ENCODE results near the gene RS1.

Gene RS1

GRCh38 chrX:18649498-18649951 lies 22.4 kb downstream of the RS1 start:
- no peak for TF ChIP-seq ZFX (IDR thresholded peaks at IDR 0.05)
- no peak for TF ChIP-seq CTCF (conservative IDR thresholded peaks at IDR 0.05)

GRCh38 chrX:18647621-18648020 lies 24.3 kb downstream of the RS1 start:
- H3K27ac ChIP-seq, result no peak overlapping the region
- TF ChIP-seq CTCF (conservative IDR thresholded peaks at IDR 0.05) (no peak), ZFX (IDR thresholded peaks at IDR 0.05) (no peak)

More at GRCh38 chrX:18649498-18649951, 22.4 kb downstream of the RS1 start:
- no peak overlapping the region for H3K27ac ChIP-seq

GRCh38 chrX:18643853-18644252 lies 28.1 kb downstream of the RS1 start:
- H3K27ac ChIP-seq, result no peak overlapping the region
- no peak for TF ChIP-seq ZFX (IDR thresholded peaks at IDR 0.05)
- TF ChIP-seq CTCF (conservative IDR thresholded peaks at IDR 0.05), result no peak

GRCh38 chrX:18643243-18643642 lies 28.7 kb downstream of the RS1 start:
- H3K27ac ChIP-seq, result no peak overlapping the region
- TF ChIP-seq CTCF (conservative IDR thresholded peaks at IDR 0.05) (no peak), ZFX (IDR thresholded peaks at IDR 0.05) (no peak)

- H3K27ac ChIP-seq, result no peak overlapping the region
- TF ChIP-seq CTCF (conservative IDR thresholded peaks at IDR 0.05) (no peak), ZFX (IDR thresholded peaks at IDR 0.05) (no peak)
Measured at GRCh38 chrX:18640686-18641085, 31.2 kb downstream of the RS1 start.

- TF ChIP-seq CTCF (conservative IDR thresholded peaks at IDR 0.05), result no peak
- no peak for TF ChIP-seq ZFX (IDR thresholded peaks at IDR 0.05)
- H3K27ac ChIP-seq, result no peak overlapping the region
Measured at GRCh38 chrX:18639280-18639679, 32.6 kb downstream of the RS1 start.

- TF ChIP-seq CTCF (conservative IDR thresholded peaks at IDR 0.05) (no peak), ZFX (IDR thresholded peaks at IDR 0.05) (no peak)
- H3K27ac ChIP-seq, result no peak overlapping the region
Measured at GRCh38 chrX:18638398-18638797, 33.5 kb downstream of the RS1 start.

Measured in C4-2B (cell line).